Measurements from ENCODE around the gene OTOF.

OTOF gene

DNA sequence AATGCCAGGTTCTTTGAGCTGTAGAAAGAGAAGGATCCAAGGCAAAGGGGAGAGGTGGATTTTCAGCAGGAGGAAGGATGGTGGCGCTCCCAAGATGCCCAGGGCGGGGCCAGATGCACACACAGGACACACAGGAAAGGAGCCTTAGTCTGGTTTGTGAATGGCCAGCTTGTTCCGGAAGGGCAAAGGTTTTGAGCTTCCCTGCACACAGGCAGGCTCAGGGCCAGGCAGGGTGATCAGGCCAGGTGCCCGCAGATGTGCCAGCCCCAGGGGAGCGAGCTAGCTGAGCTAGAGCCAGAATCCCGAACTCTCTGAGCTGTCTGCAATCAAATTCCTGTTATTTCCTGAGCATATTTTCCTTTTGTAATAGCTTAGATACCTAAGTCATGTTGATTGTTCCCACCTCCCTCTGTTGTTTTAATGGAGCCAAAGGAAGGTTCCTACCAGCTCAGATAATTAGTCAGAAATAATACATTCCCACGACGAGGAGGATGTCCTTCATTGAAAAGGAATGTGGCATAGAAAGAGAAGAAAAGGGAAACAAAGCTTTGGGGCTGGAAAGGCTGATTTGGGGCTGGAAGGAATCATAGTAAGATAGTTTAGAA is 13.7 kb upstream of the OTOF start:
- Histone ChIP-seq H3K4me2 (ENCODE audit: low read length) (no peak overlapping the region), H3K18ac (ENCODE audit: low read length) (no peak overlapping the region), H3K27me3 (ENCODE audit: insufficient read depth, low read length, poor library complexity) (no peaks in the 10 kb centered on the region), H2BK5ac (ENCODE audit: low read length) (no peak overlapping the region), H3K79me1 (ENCODE audit: low read length) (no peaks in the 10 kb centered on the region), H4K5ac (ENCODE audit: low read length) (no peak overlapping the region), H4K8ac (ENCODE audit: low read depth, low read length) (no peak overlapping the region), H3K27ac (ENCODE audit: low read depth, low read length) (no peak overlapping the region), H3K36me3 (ENCODE audit: control insufficient read depth, insufficient read depth, low read length) (no peaks in the 10 kb centered on the region), H3K4me1 (ENCODE audit: control insufficient read depth, low read depth, low read length) (no peaks in the 10 kb centered on the region), H3K9ac (ENCODE audit: low read length) (no peak overlapping the region), H3K23ac (ENCODE audit: low read length) (no peak overlapping the region), H3K56ac (ENCODE audit: low read length) (no peak overlapping the region), H3K4me3 (ENCODE audit: low read length) (no peak overlapping the region), H2AK5ac (ENCODE audit: low read length) (no peak overlapping the region), H2BK120ac (ENCODE audit: low read depth, low read length) (no peak overlapping the region), H2BK15ac (replicated peaks; ENCODE audit: low read depth) (no peak overlapping the region), H3K79me2 (ENCODE audit: control insufficient read depth, insufficient read depth, low read length) (no peaks in the 10 kb centered on the region), H3K4ac (ENCODE audit: low read depth, low read length) (no peak overlapping the region)
- no CpG with 5 or more reads among the region's 8 CpGs for WGBS (ENCODE audit: extremely low coverage, insufficient coverage, low lambda C conversion rate)
- DNase-seq: no peak

DNA sequence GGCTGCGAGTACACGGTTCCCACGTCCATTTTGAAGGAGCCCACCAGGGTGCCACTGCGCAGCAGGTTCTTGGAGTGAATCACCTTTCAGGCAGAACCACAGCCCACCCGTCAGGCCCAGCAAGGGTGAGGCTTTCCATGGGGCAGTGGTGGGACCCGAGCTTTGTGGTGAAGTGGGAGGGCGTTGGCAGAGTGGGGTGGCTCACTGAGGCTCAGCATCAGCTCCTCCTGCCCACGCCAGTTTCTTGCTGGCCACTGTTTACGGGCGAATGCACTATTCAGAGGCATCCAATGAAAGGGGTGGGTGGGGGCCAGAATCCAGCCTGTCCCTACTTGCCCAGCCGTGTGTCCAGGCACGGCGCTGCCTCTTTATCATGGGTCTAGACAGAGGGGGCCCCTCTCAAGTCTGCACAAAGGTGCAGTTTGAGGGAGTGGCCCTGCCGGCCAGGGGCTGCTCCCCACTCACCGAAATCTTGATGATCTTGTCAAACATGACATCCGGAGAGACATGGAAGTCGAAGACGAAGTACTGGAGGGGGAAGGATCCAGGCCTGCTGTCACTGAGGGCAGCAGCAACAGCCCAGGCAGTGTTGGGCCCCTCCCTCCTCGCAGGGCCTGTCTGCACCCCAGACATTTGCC is 11.4 kb upstream of the OTOF start:
- Histone ChIP-seq H3K36me3 (ENCODE audit: control insufficient read depth, insufficient read depth, low read length) (no peaks in the 10 kb centered on the region), H3K18ac (ENCODE audit: low read length) (no peak overlapping the region), H3K79me1 (ENCODE audit: low read length) (no peaks in the 10 kb centered on the region), H3K4ac (ENCODE audit: low read depth, low read length) (no peak overlapping the region), H3K27me3 (ENCODE audit: insufficient read depth, low read length, poor library complexity) (no peaks in the 10 kb centered on the region), H3K9ac (ENCODE audit: low read length) (no peak overlapping the region), H2AK5ac (ENCODE audit: low read length) (no peak overlapping the region), H3K4me3 (ENCODE audit: low read length) (no peak overlapping the region), H2BK15ac (replicated peaks; ENCODE audit: low read depth) (no peak overlapping the region), H3K56ac (ENCODE audit: low read length) (no peak overlapping the region), H4K8ac (ENCODE audit: low read depth, low read length) (no peak overlapping the region), H2BK5ac (ENCODE audit: low read length) (no peak overlapping the region), H3K4me2 (ENCODE audit: low read length) (no peak overlapping the region), H3K4me1 (ENCODE audit: control insufficient read depth, low read depth, low read length) (no peaks in the 10 kb centered on the region), H2BK120ac (ENCODE audit: low read depth, low read length) (no peak overlapping the region), H3K79me2 (ENCODE audit: control insufficient read depth, insufficient read depth, low read length) (no peaks in the 10 kb centered on the region), H4K5ac (ENCODE audit: low read length) (no peak overlapping the region), H3K27ac (ENCODE audit: low read depth, low read length) (no peak overlapping the region), H3K23ac (ENCODE audit: low read length) (no peak overlapping the region)
- WGBS (ENCODE audit: extremely low coverage, insufficient coverage, low lambda C conversion rate): no CpG with 5 or more reads among the region's 19 CpGs
- DNase-seq: no peak

- no peaks in the 10 kb centered on the region for H3K4me1 ChIP-seq (ENCODE audit: control insufficient read depth, low read depth, low read length)
- no peaks in the 10 kb centered on the region for H3K27me3 ChIP-seq (ENCODE audit: insufficient read depth, low read length, poor library complexity)
- H2BK5ac ChIP-seq (ENCODE audit: low read length): no peak overlapping the region
- H3K4ac ChIP-seq (ENCODE audit: low read depth, low read length): no peak overlapping the region
- H2AK5ac ChIP-seq (ENCODE audit: low read length): no peak overlapping the region
- WGBS (ENCODE audit: extremely low coverage, insufficient coverage, low lambda C conversion rate): no CpG with 5 or more reads among the region's 20 CpGs
- no peaks in the 10 kb centered on the region for H3K79me1 ChIP-seq (ENCODE audit: low read length)
- no peak overlapping the region for H3K56ac ChIP-seq (ENCODE audit: low read length)
- DNase-seq: no peak
- H3K27ac ChIP-seq (ENCODE audit: low read depth, low read length): no peak overlapping the region
- H3K9ac ChIP-seq (ENCODE audit: low read length): no peak overlapping the region
- H3K18ac ChIP-seq (ENCODE audit: low read length): no peak overlapping the region
- H3K36me3 ChIP-seq (ENCODE audit: control insufficient read depth, insufficient read depth, low read length): no peaks in the 10 kb centered on the region
- H2BK15ac ChIP-seq (replicated peaks; ENCODE audit: low read depth): no peak overlapping the region
- H3K79me2 ChIP-seq (ENCODE audit: control insufficient read depth, insufficient read depth, low read length): no peaks in the 10 kb centered on the region
- no peak overlapping the region for H3K4me3 ChIP-seq (ENCODE audit: low read length)
- no peak overlapping the region for H3K4me2 ChIP-seq (ENCODE audit: low read length)
- no peak overlapping the region for H4K5ac ChIP-seq (ENCODE audit: low read length)
- H2BK120ac ChIP-seq (ENCODE audit: low read depth, low read length): no peak overlapping the region
- no peak overlapping the region for H3K23ac ChIP-seq (ENCODE audit: low read length)
- no peak overlapping the region for H4K8ac ChIP-seq (ENCODE audit: low read depth, low read length)
Observed at GRCh38 chr2:26488463-26489212, 10.7 kb upstream of the OTOF start.

GRCh38 chr2:26487192-26487591 is 9.3 kb upstream of the OTOF start:
- Histone ChIP-seq H3K27me3 (ENCODE audit: insufficient read depth, low read length, poor library complexity) (no peaks in the 10 kb centered on the region), H3K27ac (ENCODE audit: low read depth, low read length) (no peak overlapping the region), H3K79me2 (ENCODE audit: control insufficient read depth, insufficient read depth, low read length) (no peaks in the 10 kb centered on the region), H2BK120ac (ENCODE audit: low read depth, low read length) (no peak overlapping the region), H3K18ac (ENCODE audit: low read length) (no peak overlapping the region), H4K8ac (ENCODE audit: low read depth, low read length) (no peak overlapping the region), H2AK5ac (ENCODE audit: low read length) (no peak overlapping the region), H3K23ac (ENCODE audit: low read length) (no peak overlapping the region), H3K4me1 (ENCODE audit: control insufficient read depth, low read depth, low read length) (no peaks in the 10 kb centered on the region), H3K36me3 (ENCODE audit: control insufficient read depth, insufficient read depth, low read length) (no peaks in the 10 kb centered on the region), H3K4me2 (ENCODE audit: low read length) (no peak overlapping the region), H3K79me1 (ENCODE audit: low read length) (no peaks in the 10 kb centered on the region), H3K4ac (ENCODE audit: low read depth, low read length) (no peak overlapping the region), H2BK5ac (ENCODE audit: low read length) (no peak overlapping the region), H4K5ac (ENCODE audit: low read length) (no peak overlapping the region), H2BK15ac (replicated peaks; ENCODE audit: low read depth) (no peak overlapping the region), H3K9ac (ENCODE audit: low read length) (no peak overlapping the region), H3K4me3 (ENCODE audit: low read length) (no peak overlapping the region), H3K56ac (ENCODE audit: low read length) (no peak overlapping the region)
- no CpG with 5 or more reads among the region's 5 CpGs for WGBS (ENCODE audit: extremely low coverage, insufficient coverage, low lambda C conversion rate)
- no peak for DNase-seq

- H3K79me1 ChIP-seq (ENCODE audit: low read length): no peaks in the 10 kb centered on the region
- DNase-seq: no peak
- no peak overlapping the region for H4K5ac ChIP-seq (ENCODE audit: low read length)
- no peaks in the 10 kb centered on the region for H3K79me2 ChIP-seq (ENCODE audit: control insufficient read depth, insufficient read depth, low read length)
- no peak overlapping the region for H3K27ac ChIP-seq (ENCODE audit: low read depth, low read length)
- H3K9ac ChIP-seq (ENCODE audit: low read length): no peak overlapping the region
- H2BK5ac ChIP-seq (ENCODE audit: low read length): no peak overlapping the region
- H3K36me3 ChIP-seq (ENCODE audit: control insufficient read depth, insufficient read depth, low read length): no peaks in the 10 kb centered on the region
- H4K8ac ChIP-seq (ENCODE audit: low read depth, low read length): no peak overlapping the region
- H3K56ac ChIP-seq (ENCODE audit: low read length): no peak overlapping the region
- H2BK15ac ChIP-seq (replicated peaks; ENCODE audit: low read depth): no peak overlapping the region
- no CpG with 5 or more reads among the region's 3 CpGs for WGBS (ENCODE audit: extremely low coverage, insufficient coverage, low lambda C conversion rate)
- H2BK120ac ChIP-seq (ENCODE audit: low read depth, low read length): no peak overlapping the region
- no peak overlapping the region for H3K18ac ChIP-seq (ENCODE audit: low read length)
- no peak overlapping the region for H2AK5ac ChIP-seq (ENCODE audit: low read length)
- no peak overlapping the region for H3K4ac ChIP-seq (ENCODE audit: low read depth, low read length)
- no peaks in the 10 kb centered on the region for H3K27me3 ChIP-seq (ENCODE audit: insufficient read depth, low read length, poor library complexity)
- H3K23ac ChIP-seq (ENCODE audit: low read length): no peak overlapping the region
- H3K4me3 ChIP-seq (ENCODE audit: low read length): no peak overlapping the region
- H3K4me2 ChIP-seq (ENCODE audit: low read length): no peak overlapping the region
- H3K4me1 ChIP-seq (ENCODE audit: control insufficient read depth, low read depth, low read length): no peaks in the 10 kb centered on the region
Observed at GRCh38 chr2:26486789-26487188, 8.9 kb upstream of the OTOF start.

All from mesendoderm (in vitro differentiated cells).